PFSK-1 (cell line): ENCODE data around the gene GOLGA6C.

Source experiments
- POLR2AphosphoS5 ChIP-seq: IDR thresholded peaks from 2 replicates; pipeline ENCODE4 v1.6.1; 2012; ENCODE audit warnings: low read depth, mild to moderate bottlenecking, control low read depth, low read length, moderate library complexity
- TAF1 ChIP-seq: IDR thresholded peaks from 2 replicates; pipeline ENCODE4 v1.6.1; 2012; ENCODE audit warnings: low read length, control low read depth, borderline replicate concordance; ENCODE audit not compliant: insufficient read depth

GRCh38 chr15:75229191-75230015, 28.7 kb upstream of the GOLGA6C start:
- TF ChIP-seq POLR2AphosphoS5 (no peak), TAF1 (no peak)
